NCI-H2081 treated with DMSO at 0.1 percent for 48 hours (cell line): ENCODE measurements around the gene TMEM229B.

Experiments used
- DNase-seq: peaks from one replicate; lab custom pipeline; 2025; lab: John Stamatoyannopoulos, UW

Gene TMEM229B

DNA sequence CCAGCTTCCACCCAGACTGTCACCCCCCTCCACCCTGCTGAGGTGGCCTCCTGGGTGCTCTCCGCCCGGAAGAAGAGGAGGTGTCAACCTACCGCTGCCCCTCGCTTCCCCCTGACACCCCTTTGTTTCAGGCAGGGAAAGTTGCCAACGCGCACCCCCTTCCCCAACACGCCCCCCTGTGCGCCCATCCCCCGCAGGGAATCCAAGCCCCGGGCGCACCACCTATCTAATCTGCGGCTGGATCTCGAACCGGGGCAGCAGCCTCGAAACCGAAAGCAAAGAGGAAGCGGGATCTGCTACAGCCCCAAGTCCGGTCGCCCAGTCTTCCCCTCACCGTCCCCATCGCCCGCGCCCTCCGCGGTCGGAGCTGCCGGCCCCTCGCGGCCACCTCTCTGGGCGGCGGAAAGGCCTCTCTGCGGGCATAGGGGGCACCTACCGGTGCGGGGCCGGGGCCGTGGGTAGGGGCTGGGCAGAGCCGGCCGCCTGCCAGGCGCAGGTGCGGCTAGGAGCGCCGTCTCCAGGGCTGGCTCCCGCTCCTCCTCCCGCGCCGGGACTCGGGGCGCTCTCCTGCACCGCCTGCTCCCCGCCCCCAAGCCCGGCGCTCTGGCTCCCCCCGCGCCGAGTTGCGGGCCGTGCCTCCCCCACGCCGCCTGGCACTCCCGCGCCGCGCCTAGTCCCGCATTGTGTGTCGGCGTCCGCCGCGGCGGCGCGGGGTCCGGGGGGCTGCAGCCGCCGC, 26.3 kb upstream of the TMEM229B start:
- DNase-seq = no peak

DNA sequence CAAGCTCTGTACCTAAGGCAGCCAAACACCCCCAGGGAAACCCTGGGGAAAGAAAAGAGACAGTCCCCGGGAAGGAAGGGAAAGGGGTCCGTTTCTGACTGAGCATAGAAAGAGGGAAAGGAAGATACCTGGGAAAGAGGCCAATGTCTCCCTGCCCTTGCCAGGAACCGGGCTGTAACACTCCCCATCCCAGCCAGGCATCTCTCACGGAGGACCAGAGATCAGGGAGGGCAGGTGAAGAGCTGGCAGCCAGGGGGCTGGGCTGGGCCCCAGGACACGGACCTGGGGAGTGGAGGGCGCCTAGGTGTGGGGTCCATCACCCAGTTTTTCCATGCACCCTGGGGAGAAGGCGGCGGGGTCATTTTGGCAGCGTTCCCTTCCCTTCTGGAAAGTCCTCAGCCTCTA, 25.7 kb upstream of the TMEM229B start:
- DNase-seq = no peak

DNA sequence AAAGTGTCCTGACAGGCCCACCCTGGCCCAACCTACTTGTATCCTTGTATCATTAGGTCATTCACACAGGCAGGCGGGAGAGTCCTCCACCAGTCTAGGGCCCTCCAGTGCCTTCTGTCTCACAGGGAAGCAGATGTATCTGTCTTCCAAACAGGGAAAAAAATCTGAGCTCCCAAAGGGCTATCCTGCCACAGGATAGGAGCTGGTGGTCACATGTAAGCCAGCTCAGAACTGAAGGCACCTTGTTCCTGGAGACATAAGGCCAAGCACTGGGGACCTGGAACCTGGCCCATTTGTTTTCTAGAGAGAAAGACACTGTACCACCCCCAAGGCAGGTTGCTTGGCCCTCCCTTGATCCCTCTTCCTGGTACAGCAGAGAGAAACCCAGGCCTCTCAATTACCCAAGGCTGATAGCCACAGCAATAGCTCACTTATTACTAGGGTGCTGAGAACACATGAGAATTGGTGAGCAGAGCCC, 25.1 kb upstream of the TMEM229B start:
- DNase-seq = no peak

DNA sequence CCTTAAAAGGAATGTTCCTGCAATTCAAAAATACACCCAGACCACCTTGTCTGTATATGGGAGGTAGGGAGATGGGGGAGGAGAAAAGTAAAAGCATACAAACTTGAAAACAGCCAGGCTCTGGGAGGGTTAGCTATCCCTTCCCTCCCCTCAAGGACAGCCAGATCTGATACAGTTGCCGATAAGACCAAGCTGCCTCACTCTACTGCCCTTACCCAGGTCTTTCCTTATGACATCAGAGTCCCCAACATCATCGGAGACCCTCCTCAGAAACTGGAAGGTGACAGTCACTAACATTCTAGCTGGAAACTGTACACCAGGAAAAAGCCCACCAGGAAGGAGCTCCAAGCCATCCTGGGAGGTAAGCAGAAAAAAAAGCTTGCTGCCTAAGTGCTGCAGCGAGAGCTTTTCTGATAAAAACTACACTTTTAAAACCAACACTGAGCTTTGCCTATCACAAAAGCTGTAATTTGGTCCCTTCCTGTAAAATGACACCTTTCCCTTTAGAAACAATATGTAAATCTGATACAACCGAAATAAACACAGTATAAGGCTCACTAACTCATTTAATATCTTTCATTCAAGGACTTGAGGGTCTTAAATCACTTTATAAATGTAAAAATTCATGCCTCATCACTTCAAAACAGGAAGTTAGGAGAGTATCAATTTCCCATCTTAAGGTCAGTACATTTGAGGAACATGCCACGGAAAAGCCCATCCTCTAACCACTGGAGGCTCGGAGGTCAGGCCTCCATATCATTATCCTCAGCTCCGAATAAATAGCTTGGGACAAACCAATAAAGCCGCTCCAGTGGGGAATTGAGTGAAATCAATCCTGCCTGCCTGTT, 24.2 kb upstream of the TMEM229B start:
- no peak for DNase-seq

DNA sequence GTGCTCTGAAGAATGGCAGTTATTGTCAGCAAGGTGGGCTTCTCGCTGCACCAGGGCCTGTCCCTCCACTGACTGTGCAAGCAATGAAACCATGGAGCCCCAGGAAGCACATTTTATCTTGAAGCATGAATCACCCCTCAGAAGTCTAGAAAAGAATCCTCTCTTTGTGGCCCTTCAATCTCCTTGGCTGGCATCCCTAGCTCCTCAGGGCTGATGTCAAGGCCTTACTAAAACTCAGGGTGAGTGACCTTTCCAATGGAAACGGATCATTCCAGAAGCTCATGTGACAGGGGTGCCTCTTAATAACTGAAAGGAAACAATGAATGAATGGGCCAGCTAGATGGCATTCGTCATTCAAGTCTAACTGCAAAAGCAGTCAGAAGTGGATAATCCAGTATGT, 22.3 kb upstream of the TMEM229B start:
- DNase-seq = no peak

DNA sequence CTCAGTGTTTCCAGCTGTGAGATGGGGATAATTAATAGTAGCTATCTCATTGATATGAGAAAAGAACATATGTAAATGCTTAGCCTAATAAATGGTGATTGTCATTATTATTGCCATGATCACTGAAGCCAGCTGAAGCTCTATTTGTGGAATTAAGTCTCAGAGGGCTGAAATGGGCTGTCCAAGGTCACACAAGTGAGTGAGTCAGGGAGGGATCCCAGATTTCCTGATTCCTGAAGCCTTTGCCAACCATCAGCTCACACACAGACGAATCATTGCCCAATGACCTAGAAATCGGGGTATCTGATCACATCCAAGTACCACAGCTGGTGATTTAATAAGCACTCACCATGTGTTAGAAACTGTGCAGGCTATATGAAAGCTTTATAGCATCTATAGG, 21.6 kb upstream of the TMEM229B start:
- DNase-seq = no peak

DNA sequence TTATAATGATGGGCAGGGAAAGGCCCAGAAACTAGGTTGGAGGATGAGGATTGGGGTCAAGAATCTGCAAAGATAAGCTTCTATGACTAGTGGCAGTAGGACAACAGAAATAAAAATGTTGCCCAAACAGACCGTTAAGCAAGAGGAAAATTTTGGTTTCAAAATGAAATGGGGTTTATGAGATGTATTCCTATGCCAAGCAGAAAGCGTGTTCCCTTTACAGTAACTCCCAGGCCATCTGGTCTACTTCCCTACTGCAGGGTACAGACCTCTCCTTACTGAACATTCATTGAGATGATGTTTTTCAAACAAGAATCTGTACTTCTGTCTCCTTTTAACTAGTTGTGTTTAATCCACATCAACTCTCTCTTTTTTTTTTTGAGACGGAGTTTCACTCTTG, 20.4 kb upstream of the TMEM229B start:
- no peak for DNase-seq

DNA sequence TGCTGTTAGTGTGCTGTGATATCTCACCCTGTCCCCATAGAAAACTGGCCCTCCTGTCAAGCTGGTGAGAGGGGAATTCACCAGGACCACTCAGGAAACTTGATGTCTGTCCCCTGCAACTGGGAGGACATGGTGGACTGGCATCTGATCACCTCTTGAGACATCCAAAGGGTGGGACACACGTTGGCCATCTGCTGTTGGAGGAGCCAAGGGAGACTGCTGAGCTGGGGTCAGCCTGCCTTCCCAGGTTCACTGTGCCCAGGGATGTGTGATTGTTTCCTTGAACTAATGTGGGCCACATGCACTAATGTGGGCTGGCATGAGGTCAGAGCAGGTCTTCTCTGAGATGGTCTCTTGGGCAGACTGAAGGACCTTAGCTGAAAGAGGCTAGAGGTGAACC, 16.7 kb upstream of the TMEM229B start:
- no peak for DNase-seq

DNA sequence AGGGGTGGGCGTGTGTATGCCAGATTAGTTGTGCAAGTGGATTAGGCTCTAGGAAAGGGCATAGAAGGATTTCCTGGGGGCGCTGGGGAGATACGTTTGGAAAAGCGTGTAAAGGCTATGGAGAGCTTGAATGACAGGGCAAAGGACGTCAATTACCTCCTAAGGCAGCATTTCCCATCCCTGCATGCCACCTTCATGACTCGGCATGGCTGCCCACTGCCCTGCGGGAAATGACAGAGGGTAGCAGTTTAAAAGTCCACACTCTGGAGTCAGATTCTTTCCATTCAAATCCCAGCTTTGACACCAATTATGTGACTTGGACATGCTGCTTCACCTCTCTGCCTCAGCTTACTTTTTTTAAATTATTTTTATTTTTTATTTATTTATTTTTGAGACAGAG, 14.8 kb upstream of the TMEM229B start:
- DNase-seq = no peak

DNA sequence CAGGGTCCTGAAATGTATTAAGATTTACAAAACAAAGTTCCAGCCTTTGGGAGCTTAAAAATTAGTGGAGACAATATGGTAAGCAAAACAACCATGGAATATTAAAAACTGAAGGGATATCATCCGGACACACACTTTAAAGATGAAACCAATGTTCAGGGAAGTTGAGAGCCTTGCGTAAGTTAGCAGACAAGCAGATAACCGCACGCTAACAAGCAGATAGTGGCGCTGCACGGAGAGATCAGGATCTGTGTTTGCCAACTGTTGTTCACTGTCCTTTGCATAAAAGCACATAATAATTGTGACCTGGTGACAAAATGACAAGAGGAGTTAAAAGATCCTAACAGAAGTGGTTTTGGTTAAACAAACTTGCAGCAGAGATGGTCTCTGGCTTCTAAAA, 14.3 kb upstream of the TMEM229B start:
- no peak for DNase-seq

DNA sequence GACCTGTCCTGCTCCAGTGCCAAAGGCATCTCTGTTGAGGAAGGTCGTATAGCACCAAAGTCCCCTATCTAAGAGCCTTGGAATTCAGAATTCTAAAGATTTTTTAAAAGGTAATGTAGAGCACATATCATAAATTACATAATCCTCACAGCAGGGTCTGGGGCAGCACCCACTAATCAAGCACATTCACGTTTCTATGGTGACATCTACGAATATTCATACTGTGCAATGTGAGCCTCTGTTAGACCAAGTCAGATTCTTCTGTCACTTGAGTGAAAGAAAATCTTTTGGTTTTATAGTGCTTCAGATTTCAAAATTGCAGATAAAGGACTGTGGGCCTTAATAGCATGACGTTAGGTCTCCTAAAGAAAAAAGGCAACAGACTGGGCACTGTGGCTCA, 13.1 kb upstream of the TMEM229B start:
- no peak for DNase-seq

DNA sequence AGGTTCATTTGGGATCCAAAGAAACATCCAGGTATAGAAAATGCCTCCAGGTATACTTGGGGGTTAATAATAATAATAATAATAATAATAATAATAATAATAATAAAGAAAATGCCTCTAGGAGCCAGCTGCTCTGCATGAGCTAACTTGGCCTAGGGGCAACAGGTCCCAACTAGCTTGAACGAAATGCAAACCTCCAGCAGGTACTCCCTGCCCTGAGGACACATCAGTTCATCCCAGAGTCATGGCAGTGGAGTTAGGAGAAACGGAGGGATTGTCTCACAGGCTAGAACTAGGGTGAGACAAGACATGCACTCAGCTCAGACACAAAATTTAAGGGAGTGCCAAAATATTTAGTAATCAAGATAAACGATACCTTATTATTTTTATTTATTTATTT, 12.5 kb upstream of the TMEM229B start:
- DNase-seq = no peak

DNA sequence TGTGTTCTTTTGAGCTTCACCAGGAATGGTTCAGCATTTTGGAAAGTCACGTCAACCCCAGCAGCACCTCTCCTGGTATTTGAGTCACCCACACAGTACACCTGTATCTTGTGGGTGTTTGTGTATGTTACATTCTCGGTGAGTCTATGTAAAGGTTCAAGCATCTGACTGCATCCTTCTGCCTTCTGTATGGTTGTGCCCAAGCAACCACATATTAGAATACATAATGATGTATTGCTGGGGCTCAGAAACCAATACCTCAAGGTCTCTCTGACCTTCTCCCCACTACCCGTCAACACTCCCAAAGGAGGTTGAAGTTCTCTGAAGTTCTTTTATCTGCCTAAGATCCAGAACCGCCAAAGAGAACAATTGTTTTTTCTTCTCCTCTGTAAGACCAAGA, 9.2 kb upstream of the TMEM229B start:
- DNase-seq = no peak

DNA sequence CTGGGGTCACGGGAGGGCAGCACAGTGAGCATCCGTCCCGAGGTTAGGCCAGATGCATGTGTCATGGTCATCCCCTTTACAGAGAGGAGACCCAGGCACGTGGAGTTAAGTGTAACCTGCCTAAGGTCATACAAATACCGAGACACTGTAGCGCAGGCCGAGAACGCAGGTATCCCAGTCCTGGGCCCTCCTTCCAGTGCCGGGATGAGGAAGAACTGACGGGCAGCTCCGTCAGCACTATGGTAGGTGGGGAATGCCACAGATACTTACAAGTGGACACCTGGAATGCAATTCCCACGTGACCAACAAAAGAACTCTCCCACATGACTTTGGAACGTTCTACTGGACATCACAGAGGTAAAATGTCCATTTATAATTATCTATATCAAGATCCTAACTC, 8.7 kb upstream of the TMEM229B start:
- no peak for DNase-seq

DNA sequence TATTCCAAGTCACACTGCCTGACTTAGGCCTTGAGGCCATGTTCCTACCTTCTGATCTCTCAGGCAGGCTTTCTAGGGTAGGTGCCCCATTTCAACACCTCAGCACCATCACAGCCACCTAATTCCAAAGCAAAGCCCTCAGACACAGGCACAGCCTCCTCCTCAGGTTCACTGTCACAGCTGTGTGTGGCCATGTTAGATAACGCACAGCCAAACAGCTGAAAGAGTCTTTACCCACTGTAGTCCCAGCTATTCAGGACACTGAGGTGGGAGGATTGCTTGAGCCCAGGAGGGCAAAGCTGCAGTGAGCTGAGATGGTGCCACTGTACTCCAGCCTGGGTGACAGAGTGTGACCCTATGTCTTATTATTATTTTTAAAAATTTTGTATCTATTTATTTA, 7.3 kb upstream of the TMEM229B start:
- DNase-seq = no peak

DNA sequence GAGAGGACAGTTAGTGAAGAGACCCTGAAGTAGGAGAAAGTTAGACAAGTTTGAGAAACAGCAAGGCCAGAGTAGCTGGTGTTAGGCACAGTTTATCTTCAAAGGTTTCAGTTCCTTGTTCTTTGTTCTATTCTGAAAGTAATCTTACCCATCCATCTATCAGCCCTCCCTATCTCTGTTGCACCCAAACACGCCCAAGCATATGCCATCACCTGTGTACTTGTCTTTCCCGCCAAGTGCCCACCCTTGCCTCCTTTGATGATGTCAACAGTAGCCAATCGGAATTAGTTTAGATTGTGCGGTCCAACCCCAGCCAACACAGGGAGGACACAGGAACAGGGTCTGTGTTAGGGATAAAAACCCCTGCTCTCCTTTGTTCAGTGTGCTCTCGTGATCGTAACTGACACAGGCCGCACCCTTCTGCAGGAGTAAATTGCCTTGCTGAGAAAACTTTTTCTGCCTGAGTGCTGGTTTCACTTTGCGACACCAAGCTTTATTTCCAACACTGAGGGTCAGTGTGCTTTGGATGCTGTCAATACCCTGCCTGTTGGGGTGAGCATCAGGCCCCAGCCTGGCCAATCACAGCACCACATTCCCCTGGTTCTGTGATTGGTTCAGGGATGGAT, 4.7 kb upstream of the TMEM229B start:
- no peak for DNase-seq

DNA sequence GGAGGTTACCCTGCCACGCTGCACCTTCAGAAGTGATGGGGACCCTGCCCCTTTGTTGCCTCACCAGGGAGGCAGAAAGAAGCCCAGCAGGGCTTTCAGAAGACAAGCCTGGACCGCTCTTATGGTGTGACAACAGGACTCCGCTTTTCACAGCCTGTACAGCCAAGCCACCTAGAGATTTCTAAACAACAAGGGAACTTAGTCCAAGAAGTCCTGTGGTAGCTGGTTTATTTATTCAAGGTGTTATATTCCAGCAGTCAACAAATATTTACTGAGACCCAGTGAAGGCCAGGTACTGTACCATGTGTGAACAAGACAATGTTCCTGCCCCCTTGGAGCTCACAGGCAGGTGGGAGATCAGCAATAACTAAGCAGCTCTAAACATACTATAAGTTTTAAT, 4.0 kb upstream of the TMEM229B start:
- DNase-seq = no peak

DNA sequence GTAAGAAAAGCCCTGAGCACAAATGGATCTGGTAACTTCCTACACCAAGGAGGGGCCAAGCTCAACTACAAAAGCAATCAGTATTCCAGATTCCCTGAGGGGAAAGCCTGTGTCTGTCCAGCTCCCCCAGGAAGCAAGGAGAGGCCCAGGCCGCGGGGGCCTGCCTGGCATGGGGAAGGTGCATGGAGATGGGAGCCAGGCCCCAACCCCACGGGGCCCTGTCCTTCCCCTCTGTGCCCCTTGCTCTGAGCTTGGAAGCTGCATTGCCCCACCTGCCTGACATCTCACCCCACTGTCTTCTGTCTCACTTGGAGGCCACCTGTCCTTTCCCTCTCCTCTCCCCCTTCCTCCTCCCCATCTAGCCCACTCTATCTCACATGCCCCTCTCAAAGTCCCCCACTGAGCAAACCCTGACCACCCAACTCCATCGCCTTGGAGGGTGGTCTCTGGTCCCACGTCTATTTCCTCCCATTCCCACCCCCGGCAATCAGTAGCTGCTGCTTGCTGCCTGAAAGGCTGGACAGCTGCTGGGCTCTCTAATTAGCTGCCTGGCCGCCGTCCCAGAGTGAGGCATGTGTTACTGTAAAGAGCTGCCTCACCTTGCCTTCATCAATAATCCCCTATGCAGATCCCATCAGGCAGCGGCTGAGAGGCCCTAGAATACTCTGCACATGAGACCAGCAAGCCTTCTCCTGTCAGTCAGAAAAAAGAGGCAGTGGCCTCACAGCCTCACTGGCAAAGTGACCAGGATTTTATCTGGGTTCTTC, 3.4 kb upstream of the TMEM229B start:
- peak; percentile 57 for DNase-seq

DNA sequence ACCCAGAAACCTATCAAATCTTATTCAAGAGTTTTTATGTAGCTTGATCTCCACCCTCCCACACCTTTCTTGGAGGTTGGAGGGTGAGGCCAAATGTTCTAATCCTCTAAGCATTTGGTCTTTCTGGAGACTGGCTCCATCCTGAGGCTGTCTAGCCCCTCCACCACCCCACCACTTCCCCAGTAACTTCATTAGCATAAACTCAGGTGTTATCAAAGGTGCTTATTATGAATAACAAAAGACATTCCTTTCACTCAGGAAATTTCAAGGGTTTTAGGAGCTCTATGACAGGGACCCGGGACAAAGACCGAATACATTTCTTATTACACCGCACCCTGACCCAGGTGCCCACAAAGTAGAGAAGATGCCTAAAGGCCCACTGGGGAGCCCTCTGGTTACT, 2.8 kb upstream of the TMEM229B start:
- DNase-seq = no peak

DNA sequence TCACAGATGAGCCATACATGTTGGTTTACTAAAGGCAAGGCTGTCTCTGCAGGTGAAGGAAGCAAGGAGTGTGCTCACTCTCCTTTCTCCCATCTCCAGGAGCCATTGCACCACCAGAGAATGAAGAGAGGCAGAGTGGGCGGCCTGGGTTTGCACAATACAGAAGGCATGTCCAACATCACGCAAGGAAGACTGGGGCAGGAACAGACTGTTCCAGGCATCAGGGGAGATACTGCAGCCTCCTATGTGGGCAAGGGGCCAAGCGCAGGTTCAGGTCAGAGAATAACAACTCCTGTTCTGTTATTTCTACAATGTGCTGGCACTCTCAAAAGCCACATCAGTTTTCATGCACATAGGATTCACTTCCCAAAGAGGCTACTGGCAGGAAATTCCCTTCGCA, 1.7 kb upstream of the TMEM229B start:
- no peak for DNase-seq

DNA sequence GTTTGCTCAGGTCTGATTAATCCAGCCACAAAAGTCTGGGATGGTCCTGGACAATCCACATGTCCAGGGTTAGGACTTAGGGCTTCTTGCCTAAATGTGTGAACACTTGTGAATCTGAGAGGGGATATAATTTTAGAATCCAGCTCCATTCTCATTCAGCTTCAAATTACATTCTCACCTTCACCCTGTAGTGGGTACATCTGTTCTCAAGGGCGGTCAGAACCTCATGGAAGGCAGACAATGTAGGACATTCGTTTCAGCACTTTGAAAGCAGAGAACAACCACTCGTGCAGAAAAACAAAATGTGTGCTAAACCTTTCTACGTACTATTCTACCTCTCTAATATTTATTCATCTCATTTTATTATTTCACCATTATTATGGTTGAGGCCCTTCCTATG, 1.2 kb downstream of the TMEM229B start:
- no peak for DNase-seq

DNA sequence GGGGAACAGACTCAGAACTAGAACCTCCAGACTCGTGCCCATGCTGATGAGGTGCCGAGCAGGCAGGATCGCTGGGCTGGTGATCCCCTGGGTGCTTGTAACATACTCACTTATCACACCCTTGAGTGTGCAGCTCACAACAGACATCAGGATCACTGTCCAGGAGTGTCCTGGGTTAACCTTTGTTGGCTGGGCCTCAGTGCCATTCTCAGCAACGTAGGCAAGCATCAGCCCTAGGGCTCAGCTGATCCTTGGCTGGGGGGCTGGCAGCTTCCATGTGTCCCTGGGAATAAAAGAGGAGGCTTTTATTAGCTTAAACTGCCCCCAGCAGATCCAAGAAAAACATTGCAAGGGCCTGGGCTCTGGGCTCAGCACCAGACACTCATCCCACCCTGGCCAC, 1.6 kb downstream of the TMEM229B start:
- DNase-seq = no peak
